Hematopoietic multipotent progenitor cell treated with erythropoietin and hydrocortisone succinate and interleukin-3 and kit ligand, for 8 days (in vitro differentiated cells): ENCODE measurements around the gene SLC30A1.
A peak's percentile ranks its signal among the peaks of the same experiment; 100 is the strongest.
"Not testable (repeated sequence)": the region's sequence is repeated elsewhere in the genome, so short reads cannot be mapped to it uniquely, and the experiment has no call there.

Experiments
- DNase-seq: peaks from one replicate; pipeline ENCODE4 v3.0.0-alpha.2; 2015

Gene SLC30A1

GRCh38 chr1:211583011-211583992 is 4.3 kb upstream of the SLC30A1 start:
- DNase-seq: no peak

- no peak for DNase-seq
These were observed 2.6 kb upstream of the SLC30A1 start for GRCh38 chr1:211581526-211581925.

GRCh38 chr1:211580303-211580687 is 1.3 kb upstream of the SLC30A1 start:
- no peak for DNase-seq

- peak; percentile 53 for DNase-seq
These were observed 710 bp upstream of the SLC30A1 start for GRCh38 chr1:211579440-211580302.

GRCh38 chr1:211577819-211578639 is 932 bp downstream of the SLC30A1 start:
- DNase-seq: peak; percentile 44

GRCh38 chr1:211577277-211577818 is 1.6 kb downstream of the SLC30A1 start:
- no peak for DNase-seq

GRCh38 chr1:211576717-211577116 is 2.2 kb downstream of the SLC30A1 start:
- DNase-seq: no peak

GRCh38 chr1:211574705-211575104 is 4.3 kb downstream of the SLC30A1 start:
- DNase-seq: no peak

GRCh38 chr1:211571998-211572397 is 7.0 kb downstream of the SLC30A1 start:
- no peak for DNase-seq

GRCh38 chr1:211570378-211570777 is 8.6 kb downstream of the SLC30A1 start:
- not testable (repeated sequence) for DNase-seq

GRCh38 chr1:211566431-211567025 is 12.4 kb downstream of the SLC30A1 start:
- DNase-seq: no peak

- DNase-seq: no peak
These were observed 14.9 kb downstream of the SLC30A1 start for GRCh38 chr1:211564084-211564483.

- no peak for DNase-seq
These were observed 19.5 kb downstream of the SLC30A1 start for GRCh38 chr1:211559222-211560010.

GRCh38 chr1:211557894-211558625 is 20.9 kb downstream of the SLC30A1 start:
- no peak for DNase-seq

GRCh38 chr1:211553549-211553948 is 25.4 kb downstream of the SLC30A1 start:
- no peak for DNase-seq

GRCh38 chr1:211551638-211552460 is 27.1 kb downstream of the SLC30A1 start:
- DNase-seq: no peak

GRCh38 chr1:211549092-211549711 is 29.8 kb downstream of the SLC30A1 start:
- no peak for DNase-seq

- DNase-seq: peak; percentile 35
These were observed 30.5 kb downstream of the SLC30A1 start for GRCh38 chr1:211548321-211549091.
